ENCODE results near the gene SMAD3. TPM values are rescaled to one million over a fixed set of nuclear protein-coding genes. Genes with fewer than 3 reads are reported as not detected.

SMAD3 gene
- total RNA-seq, 6 experiments from 2014 or later = 9.2 to 34.0 (median 14.4) TPM

DNA sequence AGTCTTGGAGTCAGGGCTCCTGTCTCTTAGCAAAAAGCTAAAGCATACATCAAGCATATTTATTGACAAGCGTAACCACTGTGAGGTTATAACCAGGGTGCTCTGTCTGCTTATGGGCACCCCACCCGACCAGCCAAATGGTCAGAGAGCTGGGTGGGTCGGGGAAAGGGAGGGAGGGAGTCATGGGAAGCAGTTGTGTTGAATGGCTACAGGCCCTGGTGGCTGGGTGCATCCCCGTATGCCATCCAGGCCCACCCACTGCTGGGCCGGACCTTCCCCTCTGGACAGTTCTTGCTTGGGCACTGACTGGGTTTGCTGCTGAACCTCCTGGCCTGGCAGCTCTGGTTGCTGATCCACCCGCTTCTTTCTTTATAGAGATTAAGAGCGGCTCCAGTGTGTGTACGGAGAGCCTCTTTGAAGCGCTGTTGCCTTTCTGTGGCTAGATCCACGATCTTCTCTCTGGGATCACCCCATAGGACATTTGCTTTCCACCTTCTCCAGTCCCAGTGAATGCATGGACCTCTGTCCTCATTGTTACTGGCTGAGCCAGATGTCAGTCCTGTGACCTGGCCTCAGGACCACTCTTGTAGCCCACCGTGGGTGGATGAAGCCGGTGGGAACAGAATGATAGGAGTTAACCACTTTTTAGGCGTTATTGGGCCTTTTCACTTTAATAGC, 59.6 kb downstream of the SMAD3 start:
- intact Hi-C loops (cut with DNase I) = no loop called here
- Histone ChIP-seq H3K36me3 (no peaks in the 10 kb centered on the region), H3K9me3 (no peaks in the 10 kb centered on the region), H3K27me3 (no peaks in the 10 kb centered on the region), H3K4me3 (no peak overlapping the region), H3K4me1 (peaks cover 0 to 49% (median 12%) of the 10 kb centered on the region in 4 donors), H3K27ac (peak overlapping the region in 2 of 3 donors; percentile 7 to 55)
- TF ChIP-seq, protein P1, sequence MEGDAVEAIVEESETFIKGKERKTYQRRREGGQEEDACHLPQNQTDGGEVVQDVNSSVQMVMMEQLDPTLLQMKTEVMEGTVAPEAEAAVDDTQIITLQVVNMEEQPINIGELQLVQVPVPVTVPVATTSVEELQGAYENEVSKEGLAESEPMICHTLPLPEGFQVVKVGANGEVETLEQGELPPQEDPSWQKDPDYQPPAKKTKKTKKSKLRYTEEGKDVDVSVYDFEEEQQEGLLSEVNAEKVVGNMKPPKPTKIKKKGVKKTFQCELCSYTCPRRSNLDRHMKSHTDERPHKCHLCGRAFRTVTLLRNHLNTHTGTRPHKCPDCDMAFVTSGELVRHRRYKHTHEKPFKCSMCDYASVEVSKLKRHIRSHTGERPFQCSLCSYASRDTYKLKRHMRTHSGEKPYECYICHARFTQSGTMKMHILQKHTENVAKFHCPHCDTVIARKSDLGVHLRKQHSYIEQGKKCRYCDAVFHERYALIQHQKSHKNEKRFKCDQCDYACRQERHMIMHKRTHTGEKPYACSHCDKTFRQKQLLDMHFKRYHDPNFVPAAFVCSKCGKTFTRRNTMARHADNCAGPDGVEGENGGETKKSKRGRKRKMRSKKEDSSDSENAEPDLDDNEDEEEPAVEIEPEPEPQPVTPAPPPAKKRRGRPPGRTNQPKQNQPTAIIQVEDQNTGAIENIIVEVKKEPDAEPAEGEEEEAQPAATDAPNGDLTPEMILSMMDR (IDR thresholded peaks at IDR 0.05) = no peak
- no peak for TF ChIP-seq POLR2A (IDR thresholded peaks at IDR 0.05)
- ATAC-seq = no peak
- 74% methylated on average over 8 of the region's 13 CpGs for WGBS (ENCODE audit: insufficient coverage, low coverage, low lambda C conversion rate, missing lambda C conversion rate)
- DNase-seq = no peak

DNA sequence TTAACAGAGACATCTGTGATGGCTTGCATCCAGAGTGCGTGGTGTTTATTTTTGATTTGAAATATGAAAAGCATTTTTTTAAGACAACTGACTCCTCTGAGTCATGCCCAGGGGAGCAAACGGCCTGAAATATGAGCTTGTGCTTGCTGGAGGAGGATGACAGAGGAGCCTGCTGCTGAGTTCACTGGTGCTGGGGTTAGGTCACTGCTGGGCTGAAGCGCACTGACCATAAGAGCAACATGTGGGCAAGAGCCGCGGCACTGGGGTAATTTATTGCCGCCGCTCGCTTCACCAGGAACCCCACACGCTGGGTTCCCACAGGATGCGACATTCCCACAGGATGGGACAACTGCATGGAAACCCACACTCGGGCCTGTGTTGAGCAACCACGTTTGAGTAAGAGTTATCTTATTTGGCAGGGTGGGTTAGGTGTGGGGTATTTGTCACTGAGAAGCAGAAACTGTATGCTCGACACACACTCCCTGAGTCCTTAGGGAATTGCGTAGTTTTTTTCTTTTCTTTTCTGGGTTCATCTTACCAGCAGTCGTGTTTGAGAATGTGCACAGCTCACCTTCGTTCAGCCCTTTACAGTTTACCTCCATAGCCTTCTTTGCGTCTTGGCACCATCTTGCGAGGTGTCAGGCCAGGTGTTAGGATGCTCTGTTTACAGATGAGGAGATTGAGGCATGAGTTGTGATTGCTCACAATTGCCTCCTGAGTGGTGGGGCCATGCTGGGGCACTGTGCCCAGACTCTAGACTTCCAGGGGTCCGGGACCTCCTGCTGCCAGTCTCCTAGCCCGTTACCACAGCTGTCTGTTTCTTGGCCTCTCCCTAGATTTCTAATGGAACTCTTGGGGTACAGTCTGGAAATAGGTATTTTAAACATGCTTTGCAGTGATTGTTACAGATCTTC, 60.4 kb downstream of the SMAD3 start:
- TF ChIP-seq, protein P1 (IDR thresholded peaks at IDR 0.05) = no peak
- TF ChIP-seq POLR2A (IDR thresholded peaks at IDR 0.05) = no peak
- 65% methylated on average over 18 of the region's 20 CpGs for WGBS (ENCODE audit: insufficient coverage, low coverage, low lambda C conversion rate, missing lambda C conversion rate)
- H3K4me1 ChIP-seq = peaks cover 0 to 43% (median 12%) of the 10 kb centered on the region in 4 donors
- no peak overlapping the region for H3K4me3 ChIP-seq
- no peaks in the 10 kb centered on the region for H3K9me3 ChIP-seq
- H3K27me3 ChIP-seq = no peaks in the 10 kb centered on the region
- intact Hi-C loops (cut with DNase I) = no loop called here
- peak overlapping the region; percentile 7 to 55 (median 18) for H3K27ac ChIP-seq
- DNase-seq = no peak
- ATAC-seq = peak in 2 of 4 donors; percentile 9
- H3K36me3 ChIP-seq = no peaks in the 10 kb centered on the region

DNA sequence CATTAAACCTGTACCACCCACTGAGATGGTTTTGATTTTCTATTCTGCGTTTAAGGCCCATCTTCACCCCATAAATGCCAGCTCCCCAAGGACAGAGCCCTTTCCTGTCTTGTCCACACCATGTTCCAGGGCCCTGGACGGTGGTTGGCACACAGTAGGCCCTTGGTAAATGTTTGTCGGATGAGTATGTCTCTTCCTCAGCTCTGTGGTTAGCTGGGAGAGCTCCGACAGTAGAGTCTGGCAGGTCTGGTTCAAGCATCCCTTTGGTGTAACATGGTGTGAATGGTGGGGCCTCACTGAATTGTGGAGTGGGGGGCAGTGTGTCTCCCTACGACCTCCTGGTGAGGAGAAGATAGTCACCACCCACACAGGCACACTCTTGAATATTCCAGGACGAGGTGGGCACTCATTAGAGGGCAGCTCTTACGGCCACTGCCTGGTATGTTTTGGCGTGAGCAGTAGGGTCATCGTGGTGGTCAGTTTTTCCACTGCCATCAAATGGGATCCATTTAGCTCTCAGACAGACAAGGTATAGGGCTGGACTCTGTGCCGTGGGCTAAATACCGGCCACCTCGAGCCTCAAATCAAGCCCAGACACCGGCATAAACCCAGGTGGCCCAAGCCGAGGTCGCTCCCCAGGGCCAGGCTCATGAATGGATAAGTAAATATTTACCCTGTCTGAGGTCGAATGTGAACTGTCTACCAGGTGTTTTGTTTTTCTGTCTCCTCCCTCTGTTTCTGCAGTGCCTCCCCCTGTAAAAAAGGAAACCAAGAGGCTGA, 61.3 kb downstream of the SMAD3 start:
- H3K9me3 ChIP-seq = no peaks in the 10 kb centered on the region
- peak overlapping the region in 1 of 3 donors; percentile 43 for H3K27ac ChIP-seq
- no peaks in the 10 kb centered on the region for H3K27me3 ChIP-seq
- WGBS (ENCODE audit: insufficient coverage, low coverage, low lambda C conversion rate, missing lambda C conversion rate) = 41% methylated on average over 13 of the region's 16 CpGs
- H3K4me3 ChIP-seq = no peak overlapping the region
- TF ChIP-seq, protein P1 (IDR thresholded peaks at IDR 0.05) = no peak
- no peak for TF ChIP-seq POLR2A (IDR thresholded peaks at IDR 0.05)
- ATAC-seq = peak; percentile 83 to 94 (median 92)
- no peaks in the 10 kb centered on the region for H3K36me3 ChIP-seq
- DNase-seq = peak; percentile 58 to 79 (median 77)
- peaks cover 0 to 40% (median 12%) of the 10 kb centered on the region in 4 donors for H3K4me1 ChIP-seq
- intact Hi-C loops (cut with DNase I) = no loop called here

DNA sequence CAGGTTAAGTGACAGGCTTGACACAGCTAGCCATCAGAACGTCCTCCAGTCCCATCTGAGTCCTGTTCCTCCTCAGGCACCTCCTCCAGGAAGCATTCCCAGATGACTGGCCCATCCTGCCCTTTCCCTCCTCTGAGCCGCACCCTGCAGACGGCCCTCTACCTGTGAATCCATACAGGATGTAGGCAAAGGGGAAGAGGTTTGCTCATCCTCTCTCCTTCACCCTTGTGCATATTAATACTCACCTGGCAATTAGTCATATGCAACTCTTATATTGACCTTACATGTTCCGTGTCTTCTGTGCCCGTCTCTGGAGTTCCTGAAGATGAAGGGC, 61.9 kb downstream of the SMAD3 start:
- TF ChIP-seq, protein P1 (IDR thresholded peaks at IDR 0.05) = no peak
- TF ChIP-seq POLR2A (IDR thresholded peaks at IDR 0.05) = no peak
- ATAC-seq (no peak), DNase-seq (no peak)
- Histone ChIP-seq H3K36me3 (no peaks in the 10 kb centered on the region), H3K4me3 (no peak overlapping the region), H3K4me1 (peaks cover 0 to 44% (median 14%) of the 10 kb centered on the region in 4 donors), H3K27me3 (no peaks in the 10 kb centered on the region), H3K27ac (peak overlapping the region in 1 of 3 donors; percentile 43), H3K9me3 (no peaks in the 10 kb centered on the region)
- intact Hi-C loops (cut with DNase I) = no loop called here
- 63% methylated on average over 4 of the region's 5 CpGs for WGBS (ENCODE audit: insufficient coverage, low coverage, low lambda C conversion rate, missing lambda C conversion rate)
